GM19372 (cell line): ENCODE measurements around the gene RILPL1.
"Not testable (repeated sequence)": the region's sequence is repeated elsewhere in the genome, so short reads cannot be mapped to it uniquely, and the experiment has no call there.

ENCODE experiments used
- ATAC-seq: cut with Tn5 transposase; IDR thresholded peaks from one replicate; pipeline ENCODE4 v1.9.1; 2021; ENCODE audit warnings: mild to moderate bottlenecking, low read depth, moderate library complexity; ENCODE audit not compliant: unreplicated experiment

Gene RILPL1

DNA sequence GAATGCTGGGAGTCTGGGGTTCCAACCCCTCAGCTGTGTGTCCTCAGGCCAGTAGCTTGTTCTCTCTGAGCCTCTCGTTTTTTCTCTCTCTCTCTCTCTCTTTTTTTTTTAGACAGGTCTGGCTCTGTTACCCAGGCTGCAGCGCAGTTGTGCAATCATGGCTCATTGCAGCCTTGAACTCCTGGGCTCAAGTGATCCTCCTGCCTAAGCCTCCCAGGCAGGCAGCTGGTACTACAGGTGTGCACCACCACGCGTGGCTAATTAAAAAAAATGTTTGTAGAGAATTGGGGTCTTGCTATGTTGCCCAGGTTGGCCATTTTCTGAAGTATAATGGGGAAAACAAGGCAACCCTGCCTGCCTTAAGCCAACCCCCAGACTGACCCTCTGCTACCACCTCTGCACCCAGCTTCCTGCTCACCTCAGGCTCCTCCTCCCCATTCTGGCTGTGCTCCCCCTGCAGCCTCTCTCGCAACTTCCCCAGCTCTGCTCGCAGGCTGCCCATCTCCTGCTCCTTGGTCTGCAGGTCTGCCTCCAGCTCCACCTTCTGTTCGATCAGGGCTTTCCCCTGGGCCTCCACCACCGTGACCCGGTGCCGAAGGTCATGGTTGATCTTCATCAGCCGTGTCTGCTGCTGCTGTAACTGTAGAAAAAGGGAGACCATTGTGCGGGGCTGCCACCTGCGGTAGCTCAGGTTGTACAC is 35.2 kb downstream of the RILPL1 start:
- no peak for ATAC-seq

DNA sequence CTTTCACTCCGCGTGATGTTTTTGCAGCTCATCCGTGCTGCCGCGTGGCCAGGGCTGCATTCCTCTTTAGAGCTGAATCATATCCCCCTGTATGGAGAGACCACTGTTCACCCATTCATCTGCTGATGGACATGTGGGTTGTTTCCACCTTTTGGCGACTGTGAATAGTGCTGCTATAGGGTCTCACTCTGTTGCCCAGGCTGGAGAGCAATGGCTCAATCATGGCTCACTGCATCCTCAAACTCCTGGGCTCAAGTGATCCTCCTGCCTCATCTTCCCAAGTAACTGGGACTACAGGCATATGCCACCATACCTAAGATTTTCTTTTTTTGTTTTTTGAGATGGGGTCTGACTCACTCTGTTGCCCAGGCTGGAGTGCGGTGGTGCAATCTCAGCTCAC is 36.5 kb downstream of the RILPL1 start:
- no peak for ATAC-seq

DNA sequence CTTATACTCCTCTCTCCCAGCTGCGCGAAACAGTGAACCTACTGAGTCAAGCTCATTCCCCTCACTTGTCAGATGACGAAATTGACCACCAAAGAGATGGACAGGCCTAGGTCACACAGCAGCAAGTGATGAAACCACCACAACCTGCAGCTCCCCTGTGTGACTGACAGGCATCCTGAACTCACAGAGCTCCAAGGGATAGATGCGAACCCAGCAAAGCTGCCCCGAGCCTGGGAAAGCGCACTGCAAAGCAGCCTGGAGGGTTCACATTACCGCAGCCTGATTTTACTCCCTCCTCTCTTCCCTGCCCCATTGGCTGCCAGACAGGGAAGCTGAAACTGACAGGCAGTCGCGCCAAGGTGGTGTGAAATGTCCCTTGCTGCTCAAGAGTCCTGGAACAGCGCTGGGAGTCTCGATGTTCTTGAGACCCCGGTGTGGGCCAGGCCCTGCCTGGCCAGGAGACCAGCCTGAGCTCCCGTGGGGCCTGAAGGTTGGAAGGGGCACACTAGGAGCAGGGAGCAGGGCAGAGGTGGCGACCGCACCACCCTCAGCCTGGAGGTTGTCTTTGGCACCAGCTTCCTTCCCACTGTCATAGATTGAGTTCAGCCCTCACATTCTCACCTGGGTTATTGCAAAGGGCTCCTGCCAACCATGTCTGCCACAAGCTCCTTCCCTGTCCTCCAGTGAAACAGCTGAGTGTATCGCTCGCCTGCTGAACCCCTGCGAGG is 39.2 kb downstream of the RILPL1 start:
- ATAC-seq = no peak

DNA sequence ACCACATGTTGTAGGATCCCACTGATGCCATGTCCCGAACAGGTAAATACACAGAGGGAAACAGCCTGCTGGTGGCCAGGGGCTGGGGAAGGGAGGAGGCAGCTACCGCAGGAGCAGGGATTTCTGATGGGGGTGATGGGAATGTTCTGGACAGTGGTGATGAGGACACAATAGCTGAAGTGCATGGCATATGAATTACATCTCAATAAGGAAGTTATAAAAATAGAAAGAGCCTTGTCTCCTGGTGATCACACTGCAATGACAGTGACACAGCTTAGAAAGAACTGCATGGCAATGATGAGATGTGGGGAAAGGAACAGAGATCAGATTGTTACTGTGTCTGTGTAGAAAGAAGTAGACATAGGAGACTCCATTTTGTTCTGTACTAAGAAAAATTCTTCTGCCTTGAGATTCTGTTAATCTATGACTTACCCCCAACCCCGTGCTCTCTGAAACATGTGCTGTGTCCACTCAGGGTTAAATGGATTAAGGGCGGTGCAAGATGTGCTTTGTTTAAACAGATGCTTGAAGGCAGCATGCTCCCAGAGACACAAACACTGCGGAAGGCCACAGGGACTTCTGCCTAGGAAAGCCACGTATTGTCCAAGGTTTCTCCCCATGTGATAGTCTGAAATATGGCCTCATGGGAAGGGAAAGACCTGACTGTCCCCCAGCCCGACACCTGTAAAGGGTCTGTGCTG is 41.0 kb downstream of the RILPL1 start:
- ATAC-seq = not testable (repeated sequence)

DNA sequence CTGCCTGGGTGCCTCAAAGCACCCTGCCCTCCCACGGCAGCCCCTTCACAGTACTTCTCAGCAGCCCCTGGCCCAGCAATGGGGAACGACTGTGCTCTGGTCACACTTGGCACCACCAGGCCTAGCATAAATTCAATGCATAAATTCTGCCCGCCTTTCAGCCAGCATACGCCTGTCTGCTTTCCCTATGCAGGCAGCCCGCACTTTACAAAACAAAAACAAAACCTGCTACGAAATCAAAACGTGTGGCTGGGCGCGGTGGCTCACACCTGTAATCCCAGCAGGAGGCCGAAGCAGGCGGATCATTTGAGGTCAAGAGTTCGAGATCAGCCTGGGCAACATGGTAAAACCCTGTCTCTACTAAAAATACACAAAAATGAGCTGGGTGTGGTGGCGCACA is 42.0 kb downstream of the RILPL1 start:
- ATAC-seq = no peak

DNA sequence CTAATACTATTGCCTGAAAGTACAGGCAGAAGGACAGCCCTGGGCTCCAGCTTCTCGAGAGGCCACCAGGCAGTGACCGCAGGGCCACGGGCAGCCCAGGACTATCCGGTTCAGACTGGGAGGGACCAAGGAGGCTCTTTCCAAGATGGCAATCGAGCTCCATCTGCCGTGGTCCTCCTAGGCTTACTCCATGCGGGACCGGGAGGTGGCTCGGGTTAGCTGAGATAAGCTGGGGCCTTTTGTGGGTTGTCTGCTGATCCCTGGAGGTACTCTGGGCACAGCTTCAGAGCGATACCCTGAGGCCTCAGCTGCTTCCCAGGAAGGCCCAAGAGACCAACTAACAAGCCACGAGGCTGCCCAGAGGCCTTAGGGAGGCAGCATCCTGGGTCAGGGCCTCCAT is 42.5 kb downstream of the RILPL1 start:
- no peak for ATAC-seq

DNA sequence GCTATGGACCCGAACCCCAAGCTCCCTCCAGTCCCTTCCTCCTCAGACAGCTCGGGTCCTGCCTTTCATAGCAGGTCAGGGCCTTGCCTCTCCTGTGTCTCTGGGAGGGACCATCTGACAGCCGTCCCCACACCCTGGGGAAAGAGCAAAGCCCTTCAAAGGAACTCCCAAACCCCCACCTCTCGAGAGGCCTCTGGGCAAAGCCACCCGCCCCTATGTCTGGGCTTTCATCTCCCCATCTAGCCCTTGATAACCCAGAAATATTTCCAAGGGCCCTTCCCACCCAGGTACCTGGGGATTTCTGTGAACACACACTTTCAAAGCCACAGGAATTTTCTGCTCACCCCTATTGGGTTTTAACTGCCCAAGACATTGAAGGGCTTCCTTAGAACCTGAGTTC is 43.4 kb downstream of the RILPL1 start:
- ATAC-seq = no peak

DNA sequence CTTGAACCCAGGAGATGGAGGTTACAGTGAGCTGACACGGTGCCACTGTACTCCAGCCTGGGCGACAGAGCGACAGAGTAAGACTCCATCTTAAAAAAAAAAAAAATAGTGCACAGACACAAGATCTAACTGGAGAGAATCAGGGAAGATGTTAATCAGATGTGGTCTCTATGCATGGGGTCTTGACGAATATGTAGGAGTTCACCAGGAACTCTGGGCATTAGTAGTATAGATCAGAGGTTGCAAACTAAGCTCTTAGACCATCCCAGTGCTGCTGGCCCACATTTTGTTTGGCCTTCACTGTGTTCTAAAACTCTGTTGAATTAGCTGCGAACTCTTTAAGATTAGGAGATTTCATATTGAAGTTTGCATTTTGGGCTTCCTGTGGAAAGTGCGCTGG is 43.9 kb downstream of the RILPL1 start:
- ATAC-seq = no peak

DNA sequence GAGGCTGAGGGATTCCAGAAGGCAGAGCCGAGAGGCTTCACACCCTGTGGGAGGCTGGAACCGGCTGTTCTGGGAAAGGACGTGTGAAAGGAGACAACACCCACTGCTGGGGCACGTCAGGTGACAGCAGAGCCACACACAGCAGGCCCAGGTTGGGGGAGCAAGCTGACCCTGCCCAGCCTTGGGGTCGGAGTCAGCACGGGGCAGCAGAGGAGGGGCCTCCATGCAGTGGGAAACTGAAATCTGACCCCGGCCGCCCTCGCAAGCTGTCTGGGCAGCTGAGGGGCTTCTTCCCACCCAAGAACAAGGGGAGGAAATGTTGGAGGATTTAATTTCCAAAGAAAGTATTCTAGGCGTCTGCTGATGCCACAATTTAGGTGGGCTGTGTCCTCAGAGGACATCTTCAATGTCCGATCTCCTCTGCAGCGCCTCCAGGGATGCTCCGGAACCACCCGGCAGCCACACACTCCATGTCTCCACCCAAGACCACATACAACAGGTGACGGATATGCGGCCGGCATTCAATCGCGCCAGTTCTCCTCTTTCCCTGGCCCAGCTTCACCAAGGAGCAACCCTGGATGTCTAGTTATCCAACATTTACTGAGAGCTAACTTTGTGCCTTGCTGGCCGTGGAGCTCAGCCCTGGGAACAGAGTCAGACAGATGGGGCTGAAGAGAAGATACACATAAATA is 44.8 kb downstream of the RILPL1 start:
- no peak for ATAC-seq

DNA sequence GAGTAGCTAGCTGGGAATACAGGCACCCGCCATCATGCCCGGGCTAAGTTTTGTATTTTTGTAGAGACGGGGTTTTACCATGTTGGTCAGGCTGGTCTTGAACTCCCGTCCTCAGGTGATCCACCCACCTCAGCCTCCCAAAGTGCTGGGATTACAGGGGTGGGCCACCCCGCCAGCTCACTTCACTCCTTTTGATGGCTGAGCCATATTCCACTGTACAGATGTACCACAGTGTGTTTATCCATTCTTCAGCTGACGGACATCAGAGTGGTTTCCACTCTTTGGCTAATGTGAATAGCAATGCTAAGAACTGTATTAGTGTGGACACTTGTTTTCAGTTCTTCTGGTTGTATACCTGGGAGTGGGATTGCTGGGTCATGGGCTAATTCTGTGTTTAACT is 46.1 kb downstream of the RILPL1 start:
- ATAC-seq = no peak

DNA sequence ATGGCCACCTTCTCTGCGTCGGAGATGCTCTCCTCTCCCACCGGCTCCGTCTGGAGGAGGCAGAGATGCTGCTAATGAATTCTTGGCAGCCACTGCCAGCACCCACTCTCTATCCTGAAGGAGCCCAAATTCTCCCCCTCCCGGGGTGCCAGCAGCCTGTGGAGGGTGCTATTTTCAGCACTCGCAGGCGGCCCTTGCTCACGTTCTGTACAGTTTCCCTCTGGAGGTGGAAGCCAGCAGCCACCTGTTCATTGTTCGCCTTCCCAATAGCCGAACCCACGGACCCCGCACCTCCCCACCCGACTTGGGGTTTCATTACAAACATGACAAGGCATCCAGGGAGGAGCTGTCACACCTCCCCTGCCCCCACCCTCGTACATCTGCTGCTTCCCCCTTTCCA is 47.8 kb downstream of the RILPL1 start:
- no peak for ATAC-seq

DNA sequence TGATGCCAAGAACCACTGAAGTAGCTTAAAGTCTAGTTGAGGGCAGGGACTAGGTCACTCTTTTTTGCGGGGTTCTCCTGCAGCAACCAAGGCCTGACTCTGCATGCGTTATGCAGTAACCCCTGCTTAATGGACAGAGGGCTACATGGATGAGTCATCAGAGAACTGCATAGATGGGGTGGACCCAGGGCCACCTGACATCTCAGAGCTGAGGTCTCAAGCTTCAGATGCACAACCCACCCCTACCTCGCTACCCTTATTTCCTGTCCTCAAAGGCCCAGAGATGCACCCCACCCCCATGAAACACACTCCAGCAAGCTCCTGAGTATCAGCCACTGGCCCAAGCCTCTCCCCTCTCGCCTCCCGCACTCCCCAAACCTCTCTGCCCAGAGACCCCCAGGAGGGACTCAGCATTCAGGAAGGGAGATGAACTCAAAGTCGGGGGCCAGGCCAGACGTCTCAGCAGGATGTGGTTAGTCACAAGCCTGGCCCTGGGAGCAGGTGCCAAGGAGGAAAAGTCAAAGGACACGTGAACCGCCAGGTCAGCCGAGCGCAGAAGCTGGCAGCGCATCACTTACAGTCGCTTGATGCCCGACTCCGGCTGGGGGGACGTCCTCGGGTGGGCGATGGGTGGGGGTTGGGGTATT is 49.8 kb downstream of the RILPL1 start:
- ATAC-seq = no peak

DNA sequence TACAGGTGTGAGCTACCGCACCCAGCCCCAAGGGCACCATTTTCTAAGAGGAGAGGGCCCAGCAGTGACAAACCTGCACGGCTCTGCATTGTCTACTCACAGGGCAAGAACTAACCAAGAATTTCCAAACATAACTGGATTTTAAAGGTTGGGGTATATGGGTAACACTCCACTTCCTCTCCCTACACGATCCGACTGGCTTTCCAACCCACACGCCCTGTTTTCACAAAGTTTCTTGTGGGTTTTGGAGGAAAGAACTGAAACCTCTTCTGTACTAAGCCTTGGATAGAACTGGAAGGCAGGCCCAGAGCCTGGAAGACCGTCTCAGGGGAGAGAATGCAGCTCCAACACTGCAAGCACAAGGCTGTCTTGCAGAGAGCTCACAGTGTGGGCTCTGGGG is 50.6 kb downstream of the RILPL1 start:
- no peak for ATAC-seq

DNA sequence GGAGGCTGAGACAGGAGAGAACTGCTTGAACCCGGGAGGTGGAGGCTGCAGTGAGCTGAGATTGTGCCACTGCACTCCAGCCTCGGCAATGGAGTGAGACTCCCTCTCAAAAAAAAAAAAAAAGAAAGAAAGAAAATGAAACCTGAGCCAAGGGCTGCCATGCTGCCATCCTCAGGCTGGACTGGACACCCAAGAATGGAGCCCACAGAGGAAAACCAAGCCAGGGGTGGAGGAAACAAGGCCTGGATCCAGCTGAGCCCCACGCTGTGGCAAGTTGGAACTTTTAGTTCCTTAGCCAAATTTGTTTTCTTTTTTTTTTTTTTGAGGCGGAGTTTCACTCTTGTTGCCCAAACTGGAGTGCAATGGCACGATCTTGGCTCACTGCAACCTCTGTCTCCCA is 52.3 kb downstream of the RILPL1 start:
- ATAC-seq = not testable (repeated sequence)

DNA sequence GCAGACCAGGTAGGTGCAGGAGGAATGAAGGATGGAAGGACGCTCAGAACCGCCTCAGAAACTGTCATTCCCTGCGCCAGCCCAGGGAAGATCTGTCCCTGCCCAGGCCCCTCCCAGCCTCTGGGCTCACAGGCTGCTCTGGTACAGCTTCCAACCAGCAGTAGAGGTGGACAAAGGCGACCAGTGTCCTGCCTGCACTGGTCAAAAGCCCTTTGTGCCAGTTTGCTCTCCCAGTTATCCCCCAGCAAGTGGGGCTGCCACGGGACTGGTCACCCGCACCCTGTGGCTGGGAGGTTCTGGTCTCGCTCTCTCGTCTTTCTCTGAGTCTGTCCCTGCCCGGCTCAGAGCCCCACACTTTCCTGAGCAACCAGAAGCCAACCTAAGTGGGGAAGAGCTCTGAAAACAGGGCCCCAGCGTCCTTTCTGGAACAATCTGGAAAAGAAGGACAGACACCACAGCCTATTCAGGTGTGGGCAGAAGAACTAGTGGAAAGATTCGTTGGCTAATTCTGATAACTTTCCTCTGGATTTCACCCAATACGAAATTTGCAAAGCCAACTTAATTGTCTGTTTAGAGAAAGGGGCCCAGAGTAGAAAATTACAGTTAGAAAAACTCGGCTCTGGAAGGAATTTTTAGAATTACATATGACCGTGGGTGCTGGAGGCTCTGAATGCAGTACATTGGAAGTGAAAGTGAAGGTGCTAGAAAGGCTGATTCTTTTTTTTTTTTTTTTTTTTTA is 53.9 kb downstream of the RILPL1 start:
- ATAC-seq = no peak

DNA sequence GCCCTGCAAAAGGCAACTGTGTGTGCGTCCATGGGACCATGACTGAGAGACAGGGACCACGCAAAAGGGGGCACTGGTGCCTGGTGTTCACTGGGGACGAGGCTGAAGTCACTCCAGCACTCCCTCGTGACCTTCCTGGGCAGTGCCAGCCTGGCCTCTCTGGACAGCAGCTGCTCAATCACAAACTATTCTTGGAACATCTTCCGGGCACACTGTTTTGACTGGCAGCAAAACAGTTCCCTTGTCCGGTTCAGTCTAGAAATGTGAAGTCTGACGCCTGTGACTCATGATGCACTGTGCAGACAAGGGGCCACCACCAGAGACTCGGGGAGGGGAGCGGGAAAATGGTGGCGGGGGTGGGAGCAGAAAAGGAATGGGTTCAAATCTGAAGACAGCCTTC is 54.8 kb downstream of the RILPL1 start:
- no peak for ATAC-seq

DNA sequence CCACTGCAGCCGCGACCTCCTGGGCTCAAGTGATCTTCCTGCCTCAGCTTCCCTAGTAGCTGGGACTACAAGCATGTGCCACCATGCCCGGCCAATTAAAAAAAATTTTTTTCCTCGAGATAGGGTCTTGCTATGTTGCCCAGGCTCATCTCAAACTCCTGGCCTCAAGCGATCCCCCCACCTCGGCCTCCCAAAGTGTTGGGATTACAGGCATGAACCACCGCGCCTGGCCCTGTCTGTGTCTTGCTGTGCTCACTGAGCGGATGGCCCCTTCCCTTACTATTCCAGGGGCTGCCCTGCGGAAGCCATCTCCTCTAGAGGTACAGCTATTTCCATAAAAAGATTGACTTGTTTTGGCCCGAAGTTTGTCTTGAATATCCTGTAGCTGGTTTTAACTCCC is 55.5 kb downstream of the RILPL1 start:
- no peak for ATAC-seq

DNA sequence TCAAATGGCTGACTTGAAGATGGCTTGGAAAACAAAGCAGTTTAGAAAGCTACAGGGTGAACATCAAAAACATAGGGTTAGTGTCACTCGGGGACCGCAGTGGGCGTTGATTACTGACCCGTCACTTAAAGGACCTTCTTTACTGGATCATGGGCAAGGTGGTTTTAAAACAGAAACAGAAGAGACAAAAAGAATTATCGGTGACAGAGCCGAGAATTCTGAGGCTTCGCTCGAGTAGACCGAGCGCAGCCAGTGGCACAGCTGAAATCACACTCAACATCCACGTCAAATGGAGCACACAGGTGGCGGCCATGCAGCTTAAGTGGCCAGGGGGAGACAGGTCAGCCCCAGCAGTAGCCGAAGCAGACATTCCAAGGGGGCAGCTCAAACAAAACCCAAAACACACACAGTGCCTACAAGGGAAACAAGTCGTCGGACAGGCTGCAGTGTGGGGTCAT is 58.2 kb downstream of the RILPL1 start:
- no peak for ATAC-seq

DNA sequence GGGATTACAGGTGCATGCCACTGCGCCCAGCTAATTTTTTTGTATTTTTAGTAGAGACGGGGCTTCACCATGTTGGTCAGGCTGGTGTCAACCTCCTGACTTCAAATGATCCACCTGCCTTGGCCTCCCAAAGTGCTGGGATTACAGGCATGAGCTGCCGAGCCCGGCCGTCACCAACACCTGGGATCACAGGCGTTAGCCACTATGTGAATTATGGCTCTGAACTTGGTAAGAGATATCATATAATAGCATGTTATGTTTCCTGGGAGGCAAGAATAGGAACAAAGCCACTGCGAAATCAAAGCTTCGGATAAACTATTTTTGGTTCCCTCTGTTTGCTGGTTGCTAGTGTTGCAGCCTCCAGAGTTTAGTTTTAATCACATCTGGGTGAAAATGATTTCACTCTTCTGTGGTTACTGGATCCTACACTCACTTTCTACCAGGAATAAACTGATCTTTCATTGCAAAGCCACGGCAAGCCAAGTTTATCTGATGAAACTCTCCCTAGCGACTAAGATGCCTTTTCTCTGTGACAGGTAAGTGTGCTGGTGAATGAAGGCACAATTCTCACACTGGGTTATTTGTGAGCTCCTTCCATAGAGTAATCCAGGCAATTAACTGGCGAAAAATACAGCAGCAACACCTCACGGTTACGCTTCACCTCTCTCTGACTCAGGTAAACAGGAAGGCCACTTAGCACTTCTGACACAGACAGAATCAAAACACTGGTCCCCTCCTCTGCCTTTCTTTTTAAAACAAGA is 58.9 kb downstream of the RILPL1 start:
- no peak for ATAC-seq
